Hematopoietic multipotent progenitor cell (in vitro differentiated cells): Measurements from ENCODE around the gene HIPK1. TPM values are rescaled to one million over a fixed set of nuclear protein-coding genes. Genes with fewer than 3 reads are reported as not detected.
A peak's percentile ranks its signal among the peaks of the same experiment; 100 is the strongest.

Experiments
- DNase-seq, 3 donors: peaks; one replicate each; pipeline ENCODE4 v3.0.0-alpha.2; 2011 to 2015; ENCODE audit warnings: low read depth in 2 of 3, low spot score in 2 of 3
- total RNA-seq: library from RNA; depleted of rRNA; stranded (reverse); fragments of >200 nt; gene quantifications from one replicate; pipeline ENCODE4 v1.2.3, GENCODE V29; 2012

The HIPK1 gene
- total RNA-seq, 1 donor, result 151 TPM

DNA sequence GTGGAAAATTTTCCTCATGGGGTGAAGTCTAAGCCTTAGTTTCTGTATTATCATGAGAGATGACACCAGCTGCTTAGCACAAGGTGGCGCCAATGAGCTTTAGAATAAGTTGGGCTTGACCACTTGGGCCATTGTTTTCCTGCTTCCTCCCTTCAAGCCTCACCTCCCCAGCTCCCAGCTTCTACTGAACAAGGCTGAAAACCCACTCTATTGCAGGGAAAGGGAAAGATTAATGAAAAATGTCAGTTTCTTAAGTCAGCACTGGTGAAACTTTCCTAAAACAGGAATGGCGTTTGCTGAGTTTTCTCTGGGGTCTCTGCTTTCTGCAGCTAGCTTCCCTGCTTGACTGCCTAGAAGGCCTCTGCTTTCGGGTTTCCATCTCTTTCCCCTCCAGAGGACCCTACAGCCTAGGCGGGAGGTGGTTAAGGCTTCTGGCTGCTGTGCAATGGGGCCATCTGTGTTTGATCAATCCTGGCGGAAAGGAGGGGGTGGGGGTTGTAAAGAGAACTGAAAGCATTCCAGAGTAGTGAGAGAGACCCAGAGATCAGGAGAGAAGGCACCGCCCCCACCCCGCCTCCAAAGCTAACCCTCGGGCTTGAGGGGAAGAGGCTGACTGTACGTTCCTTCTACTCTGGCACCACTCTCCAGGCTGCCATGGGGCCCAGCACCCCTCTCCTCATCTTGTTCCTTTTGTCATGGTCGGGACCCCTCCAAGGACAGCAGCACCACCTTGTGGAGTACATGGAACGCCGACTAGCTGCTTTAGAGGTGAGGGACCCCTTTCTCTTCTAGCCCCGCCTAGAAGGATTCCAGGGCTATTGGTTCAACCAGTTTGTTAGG, 50.0 kb downstream of the HIPK1 start, which contains the start of gene OLFML3:
Gene OLFML3, plus strand, starts transcription at position 612 of the 840 bp plus-strand sequence. Its CDS starts 43 bp downstream, at position 655.
- DNase-seq, result peak in 2 of 3 donors; percentile 54 to 71

- no peak for DNase-seq
Measured at GRCh38 chr1:113980110-113980509, 51.0 kb downstream of the HIPK1 start.

- DNase-seq, result peak in 1 of 3 donors; percentile 59
Measured at GRCh38 chr1:113981962-113982931, 53.1 kb downstream of the HIPK1 start.

- no peak for DNase-seq
Measured at GRCh38 chr1:113982949-113983348, 53.8 kb downstream of the HIPK1 start.

DNA sequence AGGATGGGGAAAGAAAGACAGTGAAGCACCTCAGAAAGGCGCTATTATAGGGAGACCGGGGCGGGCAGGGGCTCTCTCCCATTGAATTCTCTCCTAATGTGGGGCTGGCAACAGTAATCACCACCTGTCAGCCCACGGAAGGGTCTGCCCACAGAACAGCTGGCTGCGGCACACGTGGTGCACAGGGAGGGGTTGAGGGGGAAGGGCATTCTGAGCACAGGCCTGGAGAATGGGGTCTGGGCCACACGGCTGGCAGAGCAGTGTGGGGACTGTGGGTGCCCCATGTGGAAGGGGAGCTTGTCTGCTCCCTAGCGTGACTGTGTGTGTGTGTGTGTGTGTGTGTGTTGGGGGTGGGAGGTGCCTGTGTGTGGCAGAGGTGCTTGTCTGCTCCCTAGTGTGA, 54.3 kb downstream of the HIPK1 start:
- DNase-seq, result no peak

DNA sequence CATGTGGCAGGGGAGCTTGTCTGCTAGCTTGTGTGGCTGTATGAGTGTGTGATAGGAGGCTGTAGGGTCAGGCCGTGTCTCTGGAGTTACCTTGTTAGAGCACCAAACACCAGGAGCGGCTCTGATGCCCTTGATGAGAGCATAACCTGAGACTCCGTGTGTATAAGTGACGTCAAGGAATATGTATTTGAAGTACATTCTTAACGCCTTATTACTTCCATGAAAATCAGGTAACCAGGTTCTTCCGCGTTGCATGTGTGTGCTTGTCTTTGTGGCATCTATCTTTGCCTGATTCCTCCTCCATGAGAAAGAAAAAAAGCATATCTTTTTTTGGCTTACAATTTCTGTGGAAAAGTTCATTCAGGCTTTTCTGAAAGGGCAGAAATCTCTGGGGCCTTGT, 54.7 kb downstream of the HIPK1 start:
- no peak for DNase-seq

- no peak for DNase-seq
Measured at GRCh38 chr1:113984710-113985109, 55.6 kb downstream of the HIPK1 start.

- no peak for DNase-seq
Measured at GRCh38 chr1:113986802-113987201, 57.7 kb downstream of the HIPK1 start.

GRCh38 chr1:113987259-113987658, 58.1 kb downstream of the HIPK1 start:
- no peak for DNase-seq

DNA sequence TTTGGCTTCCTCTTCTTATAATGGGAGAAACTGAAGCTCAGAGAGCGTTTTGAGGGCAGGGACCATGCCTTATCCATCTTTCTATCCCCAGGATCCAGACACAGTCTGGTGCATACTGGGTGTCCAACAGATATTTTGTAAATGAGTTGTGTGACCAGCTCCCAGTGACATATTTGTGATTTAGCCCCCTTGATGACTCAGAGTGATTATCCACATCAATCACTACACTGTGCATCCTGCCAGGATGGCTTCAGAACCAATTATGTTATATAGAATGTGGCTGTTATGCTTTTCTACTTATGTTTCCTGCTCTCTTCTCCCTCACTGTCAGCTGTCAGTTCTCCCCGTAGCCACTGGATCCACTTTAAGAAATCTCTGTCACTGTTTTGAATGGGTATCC, 61.4 kb downstream of the HIPK1 start:
- no peak for DNase-seq

GRCh38 chr1:113990961-113991360, 61.8 kb downstream of the HIPK1 start:
- no peak for DNase-seq

DNA sequence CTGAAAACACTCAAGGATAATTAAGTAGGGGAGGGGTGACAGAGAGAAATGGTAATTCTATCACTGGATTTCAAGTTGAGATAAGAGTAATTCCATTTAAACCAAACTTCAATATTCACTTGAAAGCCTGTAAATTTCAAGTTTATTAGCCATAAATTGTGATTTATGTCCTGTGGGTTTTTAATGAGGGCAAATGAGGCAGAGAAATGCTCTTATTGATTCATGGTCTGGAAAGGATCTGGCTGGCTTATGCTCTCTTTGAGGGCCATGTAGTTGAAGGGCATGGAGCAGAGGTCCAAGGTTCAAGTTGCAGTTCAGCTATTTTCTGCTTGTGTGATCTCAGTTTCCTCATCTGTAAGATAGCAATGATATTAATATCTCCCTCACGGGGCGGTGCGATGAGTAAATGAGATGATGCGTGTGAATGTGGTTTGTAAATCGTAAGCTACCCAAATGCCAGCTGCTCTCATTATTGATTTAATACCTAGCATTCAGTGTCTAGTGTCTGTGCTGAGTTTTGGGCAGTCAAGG, 62.4 kb downstream of the HIPK1 start:
- DNase-seq, result no peak

- DNase-seq, result no peak
Measured at GRCh38 chr1:113993072-113993471, 63.9 kb downstream of the HIPK1 start.

DNA sequence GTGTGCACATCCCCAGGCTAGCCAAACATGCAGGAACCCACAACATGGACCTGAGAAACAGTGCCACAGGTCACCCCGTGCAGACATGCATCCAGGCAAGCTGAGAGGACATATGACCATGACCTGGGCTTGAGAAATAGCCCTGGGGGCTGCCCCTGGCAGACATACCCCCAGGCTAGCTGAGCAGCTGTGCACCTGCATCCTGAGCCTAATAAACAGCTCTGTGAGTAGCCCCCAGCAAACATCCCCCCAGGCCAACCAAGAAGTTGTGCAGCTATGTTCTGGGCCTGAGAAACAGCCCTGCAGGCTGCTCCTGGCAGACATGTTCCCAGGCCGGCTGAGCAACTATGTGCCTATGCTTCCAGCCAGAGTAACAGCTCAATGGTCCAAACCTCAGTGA, 64.6 kb downstream of the HIPK1 start:
- no peak for DNase-seq

- DNase-seq, result no peak
Measured at GRCh38 chr1:113995382-113995781, 66.3 kb downstream of the HIPK1 start.

- DNase-seq, result peak in 1 of 3 donors; percentile 20
Measured at GRCh38 chr1:113998361-113998760, 69.2 kb downstream of the HIPK1 start.

DNA sequence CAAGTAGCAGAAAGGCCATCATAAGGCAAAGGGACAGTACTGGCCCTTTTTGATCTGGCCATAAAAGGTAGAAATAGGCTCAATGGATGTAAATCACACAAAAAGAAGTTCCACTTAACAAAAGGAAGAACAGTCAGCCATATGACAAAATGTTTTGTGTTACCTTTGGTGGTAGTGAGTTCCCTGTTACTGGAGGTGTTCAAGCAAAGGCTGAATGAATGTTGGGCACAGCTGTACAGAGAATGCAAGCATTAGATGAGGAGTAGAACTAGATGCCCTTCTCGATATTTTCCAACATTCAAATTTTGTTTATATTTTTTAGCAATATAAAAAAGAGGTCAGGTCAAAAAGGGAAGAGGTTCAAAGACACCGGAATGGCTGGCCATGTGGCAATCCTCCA, 70.1 kb downstream of the HIPK1 start:
- no peak for DNase-seq

DNA sequence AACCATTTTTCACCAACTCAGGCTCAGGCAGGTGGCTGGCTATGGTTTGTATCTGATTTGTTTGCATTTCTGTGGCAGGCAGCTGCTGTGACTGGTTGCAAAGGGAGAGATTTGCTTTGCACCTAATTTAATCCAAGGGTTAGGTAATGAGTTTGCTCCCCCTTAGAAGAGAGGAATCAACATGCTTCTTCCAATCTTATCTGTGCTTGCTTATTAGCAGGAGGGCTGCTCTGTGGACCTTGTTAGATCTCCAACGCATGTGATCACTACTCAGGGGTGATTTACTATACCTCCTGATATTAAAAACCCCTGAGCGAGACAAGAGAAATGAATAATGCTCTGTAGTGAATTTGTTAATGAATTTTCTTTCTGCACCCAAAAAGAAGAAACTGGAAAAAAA, 70.7 kb downstream of the HIPK1 start:
- DNase-seq, result no peak

GRCh38 chr1:114000406-114000805, 71.3 kb downstream of the HIPK1 start:
- DNase-seq, result no peak

DNA sequence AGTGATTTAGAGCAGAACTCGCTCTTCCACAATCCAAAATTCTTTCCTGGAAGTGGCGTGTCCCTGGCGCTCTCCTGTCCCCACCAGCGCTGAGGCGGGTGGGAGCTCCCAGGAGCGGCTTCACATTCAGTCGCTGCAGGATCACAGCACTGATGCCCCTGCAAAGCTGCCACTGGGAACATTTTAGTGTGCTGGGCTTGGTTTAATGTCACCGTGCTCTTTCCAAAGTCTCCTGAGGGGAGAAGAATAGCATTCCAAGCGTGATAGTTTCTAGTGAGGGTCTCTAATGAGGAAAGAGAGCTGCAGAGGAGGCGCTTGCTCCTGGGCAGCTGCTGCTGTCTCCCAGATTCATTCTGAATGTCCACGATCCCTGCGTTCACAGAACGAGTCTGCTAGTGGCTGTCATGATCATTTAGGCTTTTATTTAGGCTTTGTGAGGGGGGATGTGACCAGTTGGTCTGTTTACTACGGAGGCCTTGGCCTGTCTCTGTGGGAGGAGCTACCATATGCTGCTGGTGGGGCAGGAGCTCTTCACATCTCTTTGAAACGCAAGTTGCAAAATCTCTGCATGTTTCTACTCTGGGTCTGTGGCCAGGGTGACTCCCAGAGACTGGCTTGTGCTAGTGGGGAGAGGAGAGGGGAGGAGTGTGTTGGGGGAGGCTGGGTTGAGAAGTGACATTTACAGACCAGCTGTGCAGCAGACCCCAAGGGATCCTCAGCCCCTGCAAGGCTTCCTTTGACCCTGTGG, 73.5 kb downstream of the HIPK1 start:
- no peak for DNase-seq
